Stomach (tissue), 9 donors: ENCODE results near the gene SYT7. TPM values are rescaled to one million over a fixed set of nuclear protein-coding genes. Genes with fewer than 3 reads are reported as not detected.

ENCODE experiments used
- DNase-seq, 2 donors: peaks; one replicate each; pipeline versions ENCODE4 v3.0.0 to v3.0.0-alpha.2; 2013 to 2019
- H3K27ac ChIP-seq, 5 donors: fragments of 200-600 bp in 4 of 5; sonication (generic) in 4 of 5; one replicate each; pipeline ENCODE4 v1.5.1; 2013 to 2019; ENCODE audit warnings: mild to moderate bottlenecking in 1 of 5, moderate library complexity in 1 of 5
- H3K27me3 ChIP-seq, 3 donors: fragments of 200-600 bp; sonication (generic); one replicate each; pipeline ENCODE4 v1.5.1; 2017 to 2019; ENCODE audit warnings: mixed run types in 1 of 3
- H3K36me3 ChIP-seq, 4 donors: fragments of 200-600 bp; sonication (generic); 1 replicate in 3 of 4; 2 replicates in 1 of 4; pipeline ENCODE4 v1.5.1; 2016 to 2019
- H3K4me1 ChIP-seq, 4 donors: fragments of 200-600 bp; sonication (generic); one replicate each; pipeline ENCODE4 v1.5.1; 2016 to 2019
- H3K4me3 ChIP-seq, 4 donors: fragments of 200-600 bp; sonication (generic) in 3 of 4; one replicate each; pipeline ENCODE4 v1.5.1; 2016 to 2019; ENCODE audit warnings: mild to moderate bottlenecking in 1 of 4
- H3K9me3 ChIP-seq, 4 donors: fragments of 200-600 bp; sonication (generic); one replicate each; pipeline ENCODE4 v1.5.1; 2016 to 2019
- CTCF ChIP-seq, 7 experiments: fragments of 450-650 bp in 4 of 7; fragments of 200-600 bp in 3 of 7; sonication (generic) in 3 of 7; IDR thresholded peaks; one replicate each; pipeline ENCODE4 v1.5.1; 2016 to 2019; ENCODE audit warnings: antibody characterized with exemption in 7 of 7, control low read depth in 2 of 7, mild to moderate bottlenecking in 1 of 7
- EP300 ChIP-seq: sonication (generic); formaldehyde crosslinking; IDR thresholded peaks from one replicate; pipeline ENCODE4 v1.6.1; 2017; ENCODE audit warnings: antibody characterized with exemption
- POLR2A ChIP-seq, 4 donors: fragments of 450-650 bp; IDR thresholded peaks; one replicate each; pipeline ENCODE4 v1.6.1; 2016; ENCODE audit warnings: antibody characterized with exemption in 4 of 4, control low read depth in 2 of 4, mild to moderate bottlenecking in 1 of 4, moderate library complexity in 1 of 4
- POLR2AphosphoS5 ChIP-seq, 3 donors: sonication (generic); formaldehyde crosslinking; IDR thresholded peaks; one replicate each; pipeline ENCODE4 v1.6.1; 2016; ENCODE audit warnings: antibody characterized with exemption in 3 of 3
- WGBS, 5 donors: extraction: QIAGEN DNeasy Blood & Tissue Kit in 3 of 5; methylation state at CpG; one replicate each; pipeline versions ENCODE4 v1.1.5 to v1.1.7; 2013 to 2018; 5-methylcytosine and 5-hydroxymethylcytosine counted together
- intact Hi-C: fragments of 100-400 bp; cut with DNase I; formaldehyde crosslinking; loops from one replicate; pipeline ENCODE4 v1.15.1; 2023; ENCODE audit warnings: low total_unique reads
- polyA plus RNA-seq, 3 donors: library from polyadenylated mRNA; stranded (reverse); fragments of 200-250 nt; gene quantifications; one replicate each; pipeline ENCODE4 v1.2.3, GENCODE V29; 2013
- total RNA-seq, 5 donors: library from RNA; depleted of rRNA; stranded (reverse); fragments of >200 nt; gene quantifications; one replicate each; pipeline versions ENCODE4 v1.1.0 to v1.2.3, GENCODE V29; 2014 to 2016
- donor health status: healthy with polysubstance abuse.
- donor health status: Bipolar disorder and iron deficiency.
- donor health status: healthy.

SYT7 gene
- total and polyA plus RNA-seq, 8 donors = 0.92 to 8.4 (median 1.4) TPM; not detected in 1

- intact Hi-C loops = no loop called here
- H3K36me3 ChIP-seq = peaks cover 3 to 30% (median 20%) of the 10 kb centered on the region in 4 donors
- peaks cover 0 to 17% (median 3%) of the 10 kb centered on the region in 3 donors for H3K27me3 ChIP-seq
- peak overlapping the region in 3 of 5 donors; percentile 66 to 73 (median 67) for H3K27ac ChIP-seq
- DNase-seq = no peak
- no peak for TF ChIP-seq EP300
- peak in 1 of 3 donors; percentile 15 for TF ChIP-seq POLR2AphosphoS5 (IDR thresholded peaks at IDR 0.05)
- no peak for TF ChIP-seq POLR2A (IDR thresholded peaks at IDR 0.05)
- no peak for TF ChIP-seq CTCF (IDR thresholded peaks at IDR 0.05)
- no peaks in the 10 kb centered on the region for H3K9me3 ChIP-seq
- no peak overlapping the region for H3K4me3 ChIP-seq
- H3K4me1 ChIP-seq = peaks cover 9 to 30% (median 15%) of the 10 kb centered on the region in 4 donors
- WGBS, 5 donors = 74 to 91% (median 86%) methylated on average over 6 of the region's 6 CpGs
Measured at GRCh38 chr11:61474013-61474643, 106.7 kb downstream of the SYT7 start.

- intact Hi-C loops = no loop called here
- no peak for DNase-seq
Measured at GRCh38 chr11:61473370-61474012, 107.4 kb downstream of the SYT7 start.

GRCh38 chr11:61472868-61473267, 108.0 kb downstream of the SYT7 start:
- Histone ChIP-seq H3K27ac (peak overlapping the region in 4 of 5 donors; percentile 53 to 75 (median 70)), H3K36me3 (peaks cover 3 to 43% (median 33%) of the 10 kb centered on the region in 4 donors), H3K27me3 (peaks cover 0 to 4% (median 0%) of the 10 kb centered on the region in 3 donors), H3K4me1 (peaks cover 7 to 28% (median 12%) of the 10 kb centered on the region in 4 donors), H3K4me3 (no peak overlapping the region), H3K9me3 (no peaks in the 10 kb centered on the region)
- DNase-seq = peak in 1 of 2 donors; percentile 71
- WGBS, 5 donors = 53 to 85% (median 72%) methylated on average over 5 of the region's 5 CpGs
- no peak for TF ChIP-seq POLR2AphosphoS5 (IDR thresholded peaks at IDR 0.05)
- TF ChIP-seq EP300 = no peak
- TF ChIP-seq CTCF (IDR thresholded peaks at IDR 0.05) = no peak
- no peak for TF ChIP-seq POLR2A (IDR thresholded peaks at IDR 0.05)
- intact Hi-C loops = no loop called here

More at GRCh38 chr11:61473370-61474012, 107.4 kb downstream of the SYT7 start:
- no peak overlapping the region for H3K4me3 ChIP-seq
- WGBS, 5 donors = 83 to 92% (median 91%) methylated on average over 3 of the region's 3 CpGs
- H3K36me3 ChIP-seq = peaks cover 3 to 37% (median 27%) of the 10 kb centered on the region in 4 donors
- no peaks in the 10 kb centered on the region for H3K9me3 ChIP-seq
- peaks cover 9 to 30% (median 15%) of the 10 kb centered on the region in 4 donors for H3K4me1 ChIP-seq
- peak overlapping the region in 4 of 5 donors; percentile 53 to 75 (median 70) for H3K27ac ChIP-seq
- TF ChIP-seq POLR2A (IDR thresholded peaks at IDR 0.05) = no peak
- no peak for TF ChIP-seq POLR2AphosphoS5 (IDR thresholded peaks at IDR 0.05)
- TF ChIP-seq EP300 = no peak
- TF ChIP-seq CTCF (IDR thresholded peaks at IDR 0.05) = no peak
- H3K27me3 ChIP-seq = peaks cover 0 to 11% (median 3%) of the 10 kb centered on the region in 3 donors

- TF ChIP-seq POLR2A (IDR thresholded peaks at IDR 0.05) (no peak), CTCF (IDR thresholded peaks at IDR 0.05) (no peak), EP300 (no peak), POLR2AphosphoS5 (IDR thresholded peaks at IDR 0.05) (no peak)
- Histone ChIP-seq H3K36me3 (peaks cover 3 to 46% (median 35%) of the 10 kb centered on the region in 4 donors), H3K4me3 (no peak overlapping the region), H3K27ac (peak overlapping the region in 4 of 5 donors; percentile 64 to 75 (median 70)), H3K9me3 (no peaks in the 10 kb centered on the region), H3K4me1 (peaks cover under 1 to 22% (median 7%) of the 10 kb centered on the region in 4 donors), H3K27me3 (no peaks in the 10 kb centered on the region)
- 63 to 82% (median 76%) methylated on average over 5 of the region's 5 CpGs for WGBS, 5 donors
- intact Hi-C loops = no loop called here
- no peak for DNase-seq
Measured at GRCh38 chr11:61472282-61472681, 108.6 kb downstream of the SYT7 start.
